Right lobe of liver (tissue), 4 donors: ENCODE data around the gene PAPOLG.

Experiments
- CTCF ChIP-seq, 4 donors: fragments of 200-600 bp in 3 of 4; fragments of 450-650 bp in 1 of 4; IDR thresholded peaks; one replicate each; pipeline versions ENCODE4 v1.5.1 to v1.8.0; 2016 to 2022; ENCODE audit warnings: antibody characterized with exemption in 4 of 4, mild to moderate bottlenecking in 2 of 4
- POLR2A ChIP-seq: fragments of 450-650 bp; IDR thresholded peaks from one replicate; pipeline ENCODE4 v1.6.1; 2017; ENCODE audit warnings: antibody characterized with exemption, mild to moderate bottlenecking
- donor health status: DM: no; HTN: no; CAD: no.
- donor health status: DM: no; HTN: no; CAD: no.
- donor health status: DM: no; HTN: yes; CAD: no.

GRCh38 chr2:60823694-60824305, 67.7 kb downstream of the PAPOLG start:
- TF ChIP-seq CTCF (IDR thresholded peaks at IDR 0.05) (no peak), POLR2A (no peak)
